Measurements from ENCODE around the gene LRRC36. TPM values are rescaled to one million over a fixed set of nuclear protein-coding genes. Genes with fewer than 3 reads are reported as not detected.
A peak's percentile ranks its signal among the peaks of the same experiment; 100 is the strongest.

The LRRC36 gene
- total and polyA plus RNA-seq, 2 of the 13 experiments (the other 11 are each of a cell fraction or from before 2014, with no cell fraction given), result 0.12 to 0.15 TPM

DNA sequence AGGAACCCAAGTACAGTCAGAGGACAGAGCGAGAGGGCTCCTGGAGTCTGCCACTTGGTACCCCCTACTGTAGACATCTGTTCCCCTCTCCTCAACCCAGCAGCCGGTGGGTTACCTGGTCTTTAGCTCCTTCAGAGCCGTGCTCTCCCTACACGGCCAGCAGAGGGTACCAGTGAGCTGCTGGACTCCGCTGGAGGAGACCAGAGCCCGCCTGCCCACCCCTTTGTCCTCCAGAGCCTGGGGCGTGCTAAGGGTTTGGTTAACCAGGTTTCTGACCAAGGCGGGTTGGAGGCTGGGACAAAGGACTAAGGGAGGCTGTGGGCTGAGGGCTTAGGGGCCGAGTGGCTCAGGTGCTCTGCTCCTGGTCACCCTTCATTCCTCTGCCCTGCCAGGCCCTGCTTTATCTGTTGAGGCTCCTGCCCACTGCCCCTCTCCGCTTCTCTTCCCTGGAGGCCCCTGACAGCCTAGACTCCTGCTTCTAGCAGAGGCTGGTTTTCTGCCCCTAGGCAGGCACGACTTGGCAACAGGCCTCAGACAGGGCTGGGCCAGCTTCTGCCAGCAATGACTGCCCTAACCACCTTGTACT lies 101.6 kb downstream of the LRRC36 start (continued):
- TF ChIP-seq, protein P1, sequence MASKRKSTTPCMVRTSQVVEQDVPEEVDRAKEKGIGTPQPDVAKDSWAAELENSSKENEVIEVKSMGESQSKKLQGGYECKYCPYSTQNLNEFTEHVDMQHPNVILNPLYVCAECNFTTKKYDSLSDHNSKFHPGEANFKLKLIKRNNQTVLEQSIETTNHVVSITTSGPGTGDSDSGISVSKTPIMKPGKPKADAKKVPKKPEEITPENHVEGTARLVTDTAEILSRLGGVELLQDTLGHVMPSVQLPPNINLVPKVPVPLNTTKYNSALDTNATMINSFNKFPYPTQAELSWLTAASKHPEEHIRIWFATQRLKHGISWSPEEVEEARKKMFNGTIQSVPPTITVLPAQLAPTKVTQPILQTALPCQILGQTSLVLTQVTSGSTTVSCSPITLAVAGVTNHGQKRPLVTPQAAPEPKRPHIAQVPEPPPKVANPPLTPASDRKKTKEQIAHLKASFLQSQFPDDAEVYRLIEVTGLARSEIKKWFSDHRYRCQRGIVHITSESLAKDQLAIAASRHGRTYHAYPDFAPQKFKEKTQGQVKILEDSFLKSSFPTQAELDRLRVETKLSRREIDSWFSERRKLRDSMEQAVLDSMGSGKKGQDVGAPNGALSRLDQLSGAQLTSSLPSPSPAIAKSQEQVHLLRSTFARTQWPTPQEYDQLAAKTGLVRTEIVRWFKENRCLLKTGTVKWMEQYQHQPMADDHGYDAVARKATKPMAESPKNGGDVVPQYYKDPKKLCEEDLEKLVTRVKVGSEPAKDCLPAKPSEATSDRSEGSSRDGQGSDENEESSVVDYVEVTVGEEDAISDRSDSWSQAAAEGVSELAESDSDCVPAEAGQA (IDR thresholded peaks at IDR 0.05; ENCODE audit: low read depth), result no peak
- TF ChIP-seq, protein P1 (CRISPR knock-in tag; IDR thresholded peaks at IDR 0.05; ENCODE audit: borderline replicate concordance), result no peak
- TF ChIP-seq, protein P2, sequence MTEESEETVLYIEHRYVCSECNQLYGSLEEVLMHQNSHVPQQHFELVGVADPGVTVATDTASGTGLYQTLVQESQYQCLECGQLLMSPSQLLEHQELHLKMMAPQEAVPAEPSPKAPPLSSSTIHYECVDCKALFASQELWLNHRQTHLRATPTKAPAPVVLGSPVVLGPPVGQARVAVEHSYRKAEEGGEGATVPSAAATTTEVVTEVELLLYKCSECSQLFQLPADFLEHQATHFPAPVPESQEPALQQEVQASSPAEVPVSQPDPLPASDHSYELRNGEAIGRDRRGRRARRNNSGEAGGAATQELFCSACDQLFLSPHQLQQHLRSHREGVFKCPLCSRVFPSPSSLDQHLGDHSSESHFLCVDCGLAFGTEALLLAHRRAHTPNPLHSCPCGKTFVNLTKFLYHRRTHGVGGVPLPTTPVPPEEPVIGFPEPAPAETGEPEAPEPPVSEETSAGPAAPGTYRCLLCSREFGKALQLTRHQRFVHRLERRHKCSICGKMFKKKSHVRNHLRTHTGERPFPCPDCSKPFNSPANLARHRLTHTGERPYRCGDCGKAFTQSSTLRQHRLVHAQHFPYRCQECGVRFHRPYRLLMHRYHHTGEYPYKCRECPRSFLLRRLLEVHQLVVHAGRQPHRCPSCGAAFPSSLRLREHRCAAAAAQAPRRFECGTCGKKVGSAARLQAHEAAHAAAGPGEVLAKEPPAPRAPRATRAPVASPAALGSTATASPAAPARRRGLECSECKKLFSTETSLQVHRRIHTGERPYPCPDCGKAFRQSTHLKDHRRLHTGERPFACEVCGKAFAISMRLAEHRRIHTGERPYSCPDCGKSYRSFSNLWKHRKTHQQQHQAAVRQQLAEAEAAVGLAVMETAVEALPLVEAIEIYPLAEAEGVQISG (CRISPR knock-in tag; IDR thresholded peaks at IDR 0.05), result no peak
- TF ChIP-seq AGO1 (IDR thresholded peaks at IDR 0.05; ENCODE audit: low read depth, low read length, poor library complexity, severe bottlenecking) (no peak), KDM5B (CRISPR knock-in tag; IDR thresholded peaks at IDR 0.05; ENCODE audit: borderline replicate concordance) (peak; percentile 74), STAG1 (CRISPR knock-in tag; IDR thresholded peaks at IDR 0.05) (peak; percentile 94), ZNF570 (CRISPR knock-in tag; IDR thresholded peaks at IDR 0.05; ENCODE audit: borderline replicate concordance) (no peak), HNRNPL (IDR thresholded peaks at IDR 0.05; ENCODE audit: low read depth, low read length) (peak; percentile 75; the same call in 1 of the 2 replicates), SOX5 (CRISPR knock-in tag; IDR thresholded peaks at IDR 0.05; ENCODE audit: borderline replicate concordance) (peak; percentile 30; the same call in 1 of the 2 replicates), ZBTB1 (CRISPR knock-in tag; IDR thresholded peaks at IDR 0.05; ENCODE audit: borderline replicate concordance) (no peak), ELF1 (CRISPR knock-in tag; IDR thresholded peaks at IDR 0.05) (no peak; the same call in 1 of the 2 replicates), ZNF260 (CRISPR knock-in tag; IDR thresholded peaks at IDR 0.05; ENCODE audit: borderline replicate concordance, low read depth) (no peak), ZNF850 (CRISPR knock-in tag; conservative IDR thresholded peaks at IDR 0.05) (no peak), ZNF672 (CRISPR knock-in tag; IDR thresholded peaks at IDR 0.05) (no peak), ZBTB37 (CRISPR knock-in tag; IDR thresholded peaks at IDR 0.05) (0 out of 2 replicates have a peak, but pooled peaks have one; percentile 33), POLR2AphosphoS5 (IDR thresholded peaks at IDR 0.05; ENCODE audit: low read depth, low read length) (no peak), RELA (CRISPR knock-in tag; IDR thresholded peaks at IDR 0.05) (0 out of 2 replicates have a peak, but pooled peaks have one; percentile 21)
- TF ChIP-seq, protein P3, sequence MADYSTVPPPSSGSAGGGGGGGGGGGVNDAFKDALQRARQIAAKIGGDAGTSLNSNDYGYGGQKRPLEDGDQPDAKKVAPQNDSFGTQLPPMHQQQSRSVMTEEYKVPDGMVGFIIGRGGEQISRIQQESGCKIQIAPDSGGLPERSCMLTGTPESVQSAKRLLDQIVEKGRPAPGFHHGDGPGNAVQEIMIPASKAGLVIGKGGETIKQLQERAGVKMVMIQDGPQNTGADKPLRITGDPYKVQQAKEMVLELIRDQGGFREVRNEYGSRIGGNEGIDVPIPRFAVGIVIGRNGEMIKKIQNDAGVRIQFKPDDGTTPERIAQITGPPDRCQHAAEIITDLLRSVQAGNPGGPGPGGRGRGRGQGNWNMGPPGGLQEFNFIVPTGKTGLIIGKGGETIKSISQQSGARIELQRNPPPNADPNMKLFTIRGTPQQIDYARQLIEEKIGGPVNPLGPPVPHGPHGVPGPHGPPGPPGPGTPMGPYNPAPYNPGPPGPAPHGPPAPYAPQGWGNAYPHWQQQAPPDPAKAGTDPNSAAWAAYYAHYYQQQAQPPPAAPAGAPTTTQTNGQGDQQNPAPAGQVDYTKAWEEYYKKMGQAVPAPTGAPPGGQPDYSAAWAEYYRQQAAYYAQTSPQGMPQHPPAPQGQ (CRISPR knock-in tag; IDR thresholded peaks at IDR 0.05; ENCODE audit: borderline replicate concordance), result 0 out of 2 replicates have a peak, but pooled peaks have one; percentile 40
